PFSK-1 (cell line): ENCODE measurements around the gene TTC24. TPM values are rescaled to one million over a fixed set of nuclear protein-coding genes. Genes with fewer than 3 reads are reported as not detected.

Source experiments
- FOXP2 ChIP-seq: optimal IDR thresholded peaks from 2 replicates; pipeline ENCODE3; 2011; ENCODE audit warnings: borderline replicate concordance, control low read depth, inconsistent platforms; ENCODE audit not compliant: insufficient read depth; ENCODE audit errors: extremely low read length, extremely low read depth
- POLR2AphosphoS5 ChIP-seq: IDR thresholded peaks from 2 replicates; pipeline ENCODE4 v1.6.1; 2012; ENCODE audit warnings: low read depth, mild to moderate bottlenecking, control low read depth, low read length, moderate library complexity
- REST ChIP-seq, 2 experiments: IDR thresholded peaks; 2 replicates each; pipeline versions ENCODE4 v1.6.1 to v1.8.0; 2011 to 2012; ENCODE audit warnings: low read depth in 2 of 2, low read length in 2 of 2, control low read depth in 1 of 2, inconsistent platforms in 1 of 2, mild to moderate bottlenecking in 1 of 2, moderate library complexity in 1 of 2; ENCODE audit not compliant: insufficient read depth in 1 of 2
- SIN3A ChIP-seq: IDR thresholded peaks from 2 replicates; pipeline ENCODE4 v1.6.1; 2012; ENCODE audit warnings: mild to moderate bottlenecking, low read length, moderate library complexity, borderline replicate concordance; ENCODE audit not compliant: insufficient read depth
- TAF1 ChIP-seq: IDR thresholded peaks from 2 replicates; pipeline ENCODE4 v1.6.1; 2012; ENCODE audit warnings: low read length, control low read depth, borderline replicate concordance; ENCODE audit not compliant: insufficient read depth
- polyA plus RNA-seq: library from polyadenylated mRNA; unstranded; fragments of >200 nt; gene quantifications from one replicate; pipeline ENCODE4 v1.2.1, GENCODE V29; 2012; ENCODE audit warnings: low read depth, missing spikeins; ENCODE audit not compliant: insufficient read length

The TTC24 gene
- polyA plus RNA-seq, result not detected

- TF ChIP-seq SIN3A, result no peak
- TF ChIP-seq FOXP2, result no peak
- TF ChIP-seq POLR2AphosphoS5, result no peak
- TF ChIP-seq TAF1, result no peak
- no peak for TF ChIP-seq REST (IDR thresholded peaks at IDR 0.05; ENCODE audit: insufficient read depth in 1 of 2, low read depth in 2 of 2, low read length in 2 of 2)
Observed at GRCh38 chr1:156579472-156579871, at the start of gene TTC24. TSS of gene TTC24 (plus strand) at chr1:156579723. CDS start at chr1:156581365, 1,642 bp downstream.

- TF ChIP-seq SIN3A, result no peak
- no peak for TF ChIP-seq REST (IDR thresholded peaks at IDR 0.05; ENCODE audit: insufficient read depth in 1 of 2, low read depth in 2 of 2, low read length in 2 of 2)
- no peak for TF ChIP-seq TAF1
- TF ChIP-seq POLR2AphosphoS5, result no peak
- no peak for TF ChIP-seq FOXP2
Observed at GRCh38 chr1:156530006-156530405, 49.5 kb upstream of the TTC24 start.

GRCh38 chr1:156532374-156532773, 47.1 kb upstream of the TTC24 start:
- no peak for TF ChIP-seq POLR2AphosphoS5
- no peak for TF ChIP-seq TAF1

GRCh38 chr1:156533568-156534220, 45.8 kb upstream of the TTC24 start:
- TF ChIP-seq POLR2AphosphoS5 (no peak), SIN3A (no peak), TAF1 (no peak), REST (IDR thresholded peaks at IDR 0.05; ENCODE audit: insufficient read depth in 1 of 2, low read depth in 2 of 2, low read length in 2 of 2) (no peak), FOXP2 (no peak)

GRCh38 chr1:156534424-156535060, 45.0 kb upstream of the TTC24 start:
- no peak for TF ChIP-seq SIN3A
- TF ChIP-seq REST (IDR thresholded peaks at IDR 0.05; ENCODE audit: insufficient read depth in 1 of 2, low read depth in 2 of 2, low read length in 2 of 2), result no peak
- TF ChIP-seq TAF1, result no peak
- TF ChIP-seq FOXP2, result no peak
- no peak for TF ChIP-seq POLR2AphosphoS5
